NB4 (cell line): ENCODE results near the gene ST6GALNAC3.

Experiments
- DNase-seq: peaks from one replicate; pipeline ENCODE4 v3.0.0; 2010; ENCODE audit warnings: low read depth
- H3K4me3 ChIP-seq: one replicate; pipeline ENCODE4 v1.5.1; 2011; ENCODE audit warnings: mild to moderate bottlenecking, low read depth, low read length, moderate library complexity
- CTCF ChIP-seq: IDR thresholded peaks from one replicate; pipeline ENCODE4 v1.5.1; 2012; ENCODE audit warnings: low read depth, low read length
- MYC ChIP-seq: IDR thresholded peaks from 2 replicates; pipeline ENCODE4 v1.6.1; 2011; ENCODE audit warnings: low read depth, low read length
- POLR2A ChIP-seq: IDR thresholded peaks from 2 replicates; pipeline ENCODE4 v1.6.1; 2011; ENCODE audit warnings: mild to moderate bottlenecking; ENCODE audit not compliant: insufficient read length; ENCODE audit errors: extremely low read depth
- TF ChIP-seq, protein P1 (sequence below): IDR thresholded peaks from 2 replicates; pipeline ENCODE4 v1.6.1; 2011; ENCODE audit warnings: low read depth, low read length

ST6GALNAC3 gene

DNA sequence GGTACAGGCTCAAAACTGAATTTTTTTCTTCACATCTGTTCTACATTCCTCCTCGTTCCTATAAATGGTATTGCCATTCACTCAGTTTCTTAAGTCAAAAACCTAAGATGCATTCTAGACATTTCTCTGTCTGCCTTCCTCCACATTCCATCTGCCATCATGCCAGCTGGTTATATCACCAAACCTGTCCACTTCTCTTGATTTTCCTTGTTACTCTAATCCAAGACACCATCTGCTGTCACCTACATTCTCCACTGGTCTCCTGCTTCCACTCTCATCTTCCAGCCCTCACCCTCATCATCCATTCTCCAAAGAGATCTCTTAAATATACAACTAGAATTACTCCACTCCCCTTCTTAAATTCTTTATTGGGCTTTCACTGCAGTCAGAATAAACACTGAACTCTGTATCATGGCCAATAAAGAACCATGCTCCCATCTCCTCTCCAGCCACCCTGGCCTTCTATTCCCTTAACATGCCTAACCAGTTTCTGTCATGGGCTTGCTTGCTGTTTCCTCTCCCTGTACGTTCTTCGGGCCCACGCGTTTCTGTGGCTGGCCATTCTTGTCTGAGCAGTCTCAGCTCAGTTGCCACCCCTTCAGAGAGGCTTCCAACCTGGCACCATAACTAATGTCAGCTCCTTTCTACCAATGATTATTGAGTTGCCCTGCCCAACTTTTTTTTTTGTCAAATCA lies 278.3 kb downstream of the ST6GALNAC3 start:
- DNase-seq = no peak
- TF ChIP-seq POLR2A (no peak), MYC (no peak), CTCF (no peak)
- TF ChIP-seq, protein P1, sequence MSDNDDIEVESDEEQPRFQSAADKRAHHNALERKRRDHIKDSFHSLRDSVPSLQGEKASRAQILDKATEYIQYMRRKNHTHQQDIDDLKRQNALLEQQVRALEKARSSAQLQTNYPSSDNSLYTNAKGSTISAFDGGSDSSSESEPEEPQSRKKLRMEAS = no peak
- no peak overlapping the region for H3K4me3 ChIP-seq

GRCh38 chr1:76354236-76354635 lies 279.7 kb downstream of the ST6GALNAC3 start:
- TF ChIP-seq, protein P1 = no peak
- no peak for TF ChIP-seq MYC
- no peak for TF ChIP-seq POLR2A
- TF ChIP-seq CTCF = no peak
- H3K4me3 ChIP-seq = no peak overlapping the region
- DNase-seq = no peak

- TF ChIP-seq, protein P1 = no peak
- TF ChIP-seq CTCF = no peak
- no peak for TF ChIP-seq POLR2A
- no peak for TF ChIP-seq MYC
- DNase-seq = no peak
- no peak overlapping the region for H3K4me3 ChIP-seq
These were observed 292.2 kb downstream of the ST6GALNAC3 start for GRCh38 chr1:76366726-76367125.

DNA sequence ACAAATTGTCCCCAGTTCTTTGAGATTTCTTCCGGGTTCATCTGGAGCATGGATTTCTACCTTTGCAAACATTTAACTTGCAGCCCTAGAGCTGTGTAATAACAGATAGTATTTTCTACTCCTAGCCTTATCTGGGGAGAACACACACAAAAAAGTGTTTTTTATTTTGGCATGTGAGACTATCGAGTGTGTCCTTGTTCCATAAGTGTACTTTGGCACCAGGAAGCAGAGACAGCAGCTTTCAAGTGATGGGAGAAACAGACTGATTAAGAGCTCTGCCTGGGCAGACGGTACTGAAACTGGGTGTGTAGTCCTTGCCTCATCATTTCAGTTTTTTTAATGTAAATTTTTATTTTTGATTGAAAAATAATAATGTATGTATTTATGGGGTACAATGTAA lies 297.4 kb downstream of the ST6GALNAC3 start:
- DNase-seq = no peak
- no peak overlapping the region for H3K4me3 ChIP-seq
- TF ChIP-seq POLR2A (no peak), CTCF (no peak), MYC (no peak)
- TF ChIP-seq, protein P1 = no peak

GRCh38 chr1:76374086-76374485 lies 299.5 kb downstream of the ST6GALNAC3 start:
- no peak for DNase-seq
- H3K4me3 ChIP-seq = no peak overlapping the region
- no peak for TF ChIP-seq POLR2A
- no peak for TF ChIP-seq CTCF
- TF ChIP-seq, protein P1 = no peak
- TF ChIP-seq MYC = no peak

GRCh38 chr1:76377247-76377646 lies 302.7 kb downstream of the ST6GALNAC3 start:
- TF ChIP-seq, protein P1 = no peak
- TF ChIP-seq CTCF = no peak
- TF ChIP-seq POLR2A = no peak
- no peak for TF ChIP-seq MYC

More at GRCh38 chr1:76377247-76377646, 302.7 kb downstream of the ST6GALNAC3 start:
- no peak overlapping the region for H3K4me3 ChIP-seq
- DNase-seq = no peak
